DMS53 treated with DMSO at 0.1 percent for 48 hours (cell line): Measurements from ENCODE around the gene FGF12.

Experiments
- DNase-seq: peaks from one replicate; lab custom pipeline; 2025; ENCODE audit not compliant: unreplicated experiment; lab: John Stamatoyannopoulos, UW

FGF12 gene

DNA sequence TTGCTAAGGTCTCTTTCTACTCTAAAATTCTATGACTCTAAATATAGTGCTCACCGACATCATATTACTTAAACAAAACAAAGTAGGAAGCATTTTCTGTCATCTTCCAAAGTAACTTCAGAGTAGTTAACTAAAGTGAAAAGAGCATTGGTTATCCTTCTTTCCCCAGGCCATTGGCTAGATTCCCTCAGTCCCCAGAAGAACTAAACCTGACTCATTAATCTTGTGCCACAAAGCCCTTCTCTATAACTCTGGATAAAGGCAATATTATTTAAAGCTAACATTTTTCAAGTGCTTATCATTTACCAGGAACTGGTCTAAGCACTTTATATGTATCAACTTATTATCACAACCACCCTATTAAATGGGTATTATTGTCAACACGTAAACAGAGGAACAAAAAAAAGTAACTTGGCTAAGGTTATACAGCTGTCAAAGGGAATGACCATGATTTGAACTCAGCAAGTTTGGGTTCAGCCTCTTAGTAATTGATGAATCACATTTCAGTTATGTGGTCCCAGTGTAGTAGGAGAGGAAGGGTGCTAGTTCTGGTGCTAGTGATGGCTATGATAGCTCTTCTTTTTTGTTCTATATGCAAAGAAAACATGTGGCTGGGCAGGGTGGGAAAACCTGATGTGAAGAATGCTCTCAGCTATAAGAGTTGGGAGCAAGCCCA lies 304.9 kb downstream of the FGF12 start:
- no peak for DNase-seq

DNA sequence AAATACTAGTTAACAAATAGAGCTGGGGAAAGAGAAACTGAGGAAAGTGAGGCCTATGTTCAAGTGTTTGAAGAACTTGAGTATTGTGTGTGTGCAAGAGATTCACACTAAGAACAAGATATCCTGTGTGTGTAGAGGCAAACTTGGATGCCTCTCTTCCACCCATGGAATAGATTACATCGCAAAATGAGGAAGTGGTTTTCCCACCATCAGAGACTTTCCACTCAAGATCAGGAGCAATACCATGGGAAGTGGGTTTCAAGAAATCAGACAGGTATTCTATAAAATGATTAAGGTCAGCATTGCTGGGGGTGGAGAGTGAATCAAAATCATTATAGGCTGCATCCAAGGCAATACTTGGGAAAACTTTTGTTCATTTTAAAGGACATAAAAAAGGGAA lies 308.0 kb downstream of the FGF12 start:
- no peak for DNase-seq

GRCh38 chr3:192417559-192418055 lies 309.7 kb downstream of the FGF12 start:
- no peak for DNase-seq

GRCh38 chr3:192417017-192417416 lies 310.3 kb downstream of the FGF12 start:
- no peak for DNase-seq

DNA sequence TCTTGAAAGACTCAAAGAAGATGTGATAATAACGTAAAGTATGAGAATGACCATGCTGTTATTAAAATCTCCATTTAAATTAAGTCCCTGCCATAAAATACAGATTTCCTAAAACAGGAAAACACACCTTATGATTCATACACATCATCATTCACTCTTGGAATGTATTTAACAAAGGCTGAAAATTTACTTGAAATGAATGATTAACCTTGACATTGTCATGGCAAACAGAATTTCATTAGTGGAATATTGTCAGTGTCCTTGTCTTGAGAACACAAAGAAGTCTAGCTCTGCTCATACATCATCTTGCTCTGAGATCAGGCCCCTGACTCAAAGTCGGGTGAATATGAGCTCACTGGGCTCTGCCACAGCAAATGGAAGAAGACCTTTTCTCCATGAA lies 313.9 kb downstream of the FGF12 start:
- no peak for DNase-seq

- no peak for DNase-seq
These were observed 316.7 kb downstream of the FGF12 start for GRCh38 chr3:192410684-192410960.

- no peak for DNase-seq
These were observed 317.3 kb downstream of the FGF12 start for GRCh38 chr3:192409838-192410683.

DNA sequence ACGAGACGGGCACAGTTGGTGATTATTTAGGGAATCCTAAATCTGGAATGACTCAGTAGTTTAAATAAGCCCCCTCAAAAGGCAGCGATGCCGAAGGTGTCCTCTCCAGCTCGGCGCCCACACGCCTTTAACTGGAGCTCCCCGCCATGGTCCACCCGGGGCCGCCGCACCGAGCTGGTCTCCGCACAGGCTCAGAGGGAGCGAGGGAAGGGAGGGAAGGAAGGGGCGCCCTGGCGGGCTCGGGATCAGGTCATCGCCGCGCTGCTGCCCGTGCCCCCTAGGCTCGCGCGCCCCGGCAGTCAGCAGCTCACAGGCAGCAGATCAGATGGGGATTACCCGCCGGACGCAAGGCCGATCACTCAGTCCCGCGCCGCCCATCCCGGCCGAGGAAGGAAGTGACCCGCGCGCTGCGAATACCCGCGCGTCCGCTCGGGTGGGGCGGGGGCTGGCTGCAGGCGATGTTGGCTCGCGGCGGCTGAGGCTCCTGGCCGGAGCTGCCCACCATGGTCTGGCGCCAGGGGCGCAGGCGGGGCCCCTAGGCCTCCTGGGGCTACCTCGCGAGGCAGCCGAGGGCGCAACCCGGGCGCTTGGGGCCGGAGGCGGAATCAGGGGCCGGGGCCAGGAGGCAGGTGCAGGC lies 318.0 kb downstream of the FGF12 start:
- no peak for DNase-seq

GRCh38 chr3:192408647-192409200 lies 318.6 kb downstream of the FGF12 start:
- no peak for DNase-seq

GRCh38 chr3:192408007-192408646 lies 319.2 kb downstream of the FGF12 start:
- no peak for DNase-seq

DNA sequence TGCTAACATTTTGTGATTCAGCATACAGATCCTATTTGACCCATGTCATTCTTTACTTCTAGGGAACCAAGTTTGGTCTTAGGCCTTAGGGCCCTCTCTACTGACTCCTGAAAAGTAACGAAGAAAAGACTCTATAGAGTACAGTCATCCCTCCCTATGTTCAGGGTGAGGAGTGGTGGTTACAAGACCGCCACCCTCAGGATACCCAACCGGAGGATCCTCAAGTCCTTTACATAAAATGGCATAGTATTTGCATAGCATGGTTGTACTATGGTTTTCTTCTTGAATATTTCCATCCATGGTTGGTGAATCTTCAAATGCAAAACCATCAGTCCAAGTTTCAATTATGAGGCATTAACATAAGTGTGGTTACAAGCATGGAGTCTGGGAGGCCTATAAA lies 327.6 kb downstream of the FGF12 start:
- DNase-seq = no peak

GRCh38 chr3:192397012-192397411 lies 330.3 kb downstream of the FGF12 start:
- DNase-seq = no peak

DNA sequence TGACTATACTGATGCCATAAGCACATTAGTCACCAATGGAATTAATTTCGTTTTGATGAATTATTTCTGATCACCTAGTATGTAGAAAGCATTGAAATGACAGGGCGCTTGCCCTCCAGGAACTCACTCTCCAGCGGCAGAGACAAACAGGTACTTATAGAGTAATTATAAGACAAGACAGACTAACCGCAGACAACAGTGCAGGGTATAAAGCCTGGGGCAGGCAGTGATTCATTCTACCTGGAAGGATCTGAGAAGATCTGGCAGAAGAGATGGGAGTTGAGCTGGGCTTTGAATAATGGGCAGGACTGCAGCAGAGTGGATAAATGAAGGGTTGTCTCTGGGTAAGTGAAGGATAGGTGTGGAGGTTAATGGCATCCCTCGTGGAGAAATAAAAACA lies 331.8 kb downstream of the FGF12 start:
- no peak for DNase-seq

DNA sequence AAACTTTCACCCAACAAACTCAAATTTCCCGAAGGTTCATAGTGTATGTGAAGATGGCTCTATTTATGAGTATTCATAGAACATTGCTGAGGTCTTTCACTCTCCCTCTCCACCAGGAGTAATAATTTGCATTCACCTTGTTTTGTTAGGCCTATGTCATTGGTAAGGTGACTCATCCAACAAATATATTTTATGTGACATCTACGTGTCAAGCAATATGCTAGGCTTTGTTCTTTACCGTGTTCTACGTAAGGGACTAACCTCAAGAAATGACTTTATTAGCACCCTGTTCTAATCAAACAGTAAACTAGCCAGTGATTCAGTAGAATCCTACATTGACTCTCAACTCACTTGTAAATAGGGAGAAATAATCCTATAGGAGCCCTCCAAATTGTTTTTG lies 334.4 kb downstream of the FGF12 start:
- no peak for DNase-seq

DNA sequence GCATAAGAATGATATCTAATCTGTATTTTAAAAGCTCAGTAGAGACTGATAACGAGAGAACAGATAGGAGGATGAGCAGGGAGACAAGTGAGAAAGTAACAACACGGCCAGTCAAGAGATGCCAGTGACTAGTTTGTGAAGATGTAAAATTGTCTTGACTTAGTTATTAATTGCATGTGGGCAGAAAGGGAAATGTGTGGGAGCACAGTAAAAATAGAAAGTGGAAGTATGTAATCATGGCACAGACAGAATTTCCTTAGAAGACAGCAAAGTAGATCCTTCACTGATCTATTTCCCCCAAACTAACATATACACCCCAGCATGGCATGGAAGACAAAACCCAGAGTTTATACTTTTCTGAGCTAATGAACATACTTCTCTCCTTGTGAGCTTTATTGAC lies 344.5 kb downstream of the FGF12 start:
- DNase-seq = no peak

GRCh38 chr3:192373586-192373985 lies 353.8 kb downstream of the FGF12 start:
- no peak for DNase-seq

GRCh38 chr3:192373032-192373431 lies 354.3 kb downstream of the FGF12 start:
- DNase-seq = no peak

DNA sequence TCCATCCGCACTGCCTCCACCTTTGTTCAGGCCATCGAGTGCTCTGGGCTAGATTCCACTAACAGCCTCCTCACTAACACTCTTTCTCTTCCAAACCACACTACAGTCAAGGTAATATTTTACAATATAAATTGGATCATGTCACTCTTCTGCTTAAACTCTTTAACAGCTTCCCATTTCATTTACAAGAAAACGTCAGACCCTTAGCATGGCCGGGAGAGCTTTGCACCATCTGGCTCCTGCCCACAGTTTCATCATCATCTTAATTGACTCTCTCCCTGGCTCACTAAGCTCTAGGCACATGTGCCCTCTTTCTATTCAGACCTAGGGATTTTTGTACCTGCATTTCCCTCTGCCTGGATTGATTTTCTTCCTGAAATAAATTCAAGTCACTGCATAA lies 354.7 kb downstream of the FGF12 start:
- no peak for DNase-seq

DNA sequence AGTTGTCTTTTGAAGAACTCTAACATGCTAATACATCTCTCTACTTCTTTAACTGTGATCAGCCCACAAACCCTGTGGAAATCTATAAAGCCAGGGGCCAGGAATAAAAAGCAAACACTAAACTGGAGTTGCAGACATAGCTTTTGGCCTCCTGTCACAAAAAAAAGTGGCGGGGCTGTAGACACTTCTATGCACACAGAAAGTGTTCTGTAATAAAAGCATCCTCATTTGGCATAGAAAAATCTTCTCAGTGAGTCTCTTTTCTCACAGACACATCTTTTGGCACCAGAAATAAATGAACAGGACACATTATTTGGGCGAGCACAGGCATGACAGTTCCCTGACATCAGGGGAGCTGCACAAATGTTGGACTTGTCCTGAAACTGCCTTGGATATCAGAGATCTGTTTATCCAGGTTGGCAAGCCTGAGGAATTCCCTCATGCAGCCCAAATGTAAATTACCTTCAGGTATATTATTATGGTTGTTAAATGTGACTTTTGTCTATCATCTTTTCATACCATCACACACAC lies 355.4 kb downstream of the FGF12 start:
- DNase-seq = no peak

DNA sequence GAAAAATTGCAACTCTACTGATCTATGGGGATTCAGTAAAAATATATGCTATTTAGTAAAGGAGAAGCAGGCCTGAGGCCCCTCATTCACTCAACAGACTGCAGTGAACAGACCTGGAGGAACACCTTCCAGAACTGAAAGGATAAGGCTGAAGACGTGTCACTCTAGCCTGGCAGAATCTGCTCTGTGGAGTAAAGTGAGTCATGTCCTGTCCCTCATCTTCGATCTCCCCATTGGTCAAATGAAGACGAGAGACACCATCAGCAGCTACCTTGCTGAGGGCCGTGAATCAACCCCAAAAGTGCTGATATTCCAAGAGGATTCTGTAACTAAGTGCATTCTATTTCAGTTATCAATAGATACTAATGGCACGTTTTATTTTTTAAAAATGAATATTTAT lies 359.7 kb downstream of the FGF12 start:
- no peak for DNase-seq

DNA sequence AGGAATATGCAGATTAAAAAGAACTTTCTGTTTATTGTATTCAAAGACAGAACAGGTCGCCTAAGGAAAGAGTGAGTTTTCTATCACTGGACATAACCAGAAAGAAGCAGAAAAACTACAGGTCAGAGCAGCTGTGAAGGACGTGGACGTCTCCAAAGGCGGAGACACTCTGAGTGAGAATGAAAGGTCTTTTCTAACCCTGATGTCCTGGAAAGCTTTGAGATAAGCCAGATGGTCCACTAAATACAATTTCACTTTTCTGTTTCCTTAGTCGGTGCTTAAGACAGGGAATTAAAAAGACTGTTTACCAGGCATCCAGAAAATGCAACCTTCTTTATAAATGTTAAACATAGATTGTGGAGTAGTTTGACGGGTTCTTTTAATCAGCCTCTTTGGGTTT lies 360.4 kb downstream of the FGF12 start:
- DNase-seq = no peak
